Panc1 (cell line): ENCODE data around the gene UNKL. TPM values are rescaled to one million over a fixed set of nuclear protein-coding genes. Genes with fewer than 3 reads are reported as not detected.

Experiments used
- ATAC-seq: fragments of 200-7000 bp; cut with Tn5 transposase; 2 replicates; pipeline ENCODE4 v1.9.1; 2020; ENCODE audit warnings: mild to moderate bottlenecking, moderate library complexity
- BruUV-seq: library from RNA; stranded (reverse); fragments of 400-500 nt; replicated peaks from 2 replicates; lab custom pipeline; 2021; lab: Mats Ljungman, UMichigan
- CTCF ChIA-PET: fragments of 300-600 bp; sonication (Branson Sonifier 250); formaldehyde crosslinking; loops from one replicate; lab custom pipeline; 2022; ENCODE audit warnings: antibody characterized with exemption; lab: Charles Lee
- POLR2A ChIA-PET: fragments of 300-600 bp; sonication (Branson Sonifier 250); formaldehyde crosslinking; loops from one replicate; lab custom pipeline; 2022; ENCODE audit warnings: antibody characterized with exemption; lab: Charles Lee
- DNase-seq: peaks from one replicate; pipeline ENCODE4 v3.0.0-alpha.2; 2010; ENCODE audit warnings: low read depth, low spot score
- H3K27ac ChIP-seq: 2 replicates; pipeline ENCODE4 v1.5.1; 2011; ENCODE audit warnings: mild to moderate bottlenecking, low read length, inconsistent platforms
- H3K27me3 ChIP-seq: fragments of 200-500 bp; sonication (Bioruptor generic); 2 replicates; pipeline ENCODE4 v1.6.0; 2014; ENCODE audit warnings: low read length, inconsistent platforms; ENCODE audit not compliant: control insufficient read depth, insufficient read depth
- H3K36me3 ChIP-seq: fragments of 200-500 bp; sonication (Bioruptor generic); 2 replicates; pipeline ENCODE4 v1.5.1; 2014; ENCODE audit warnings: inconsistent platforms, mild to moderate bottlenecking, low read length, moderate library complexity; ENCODE audit not compliant: control insufficient read depth, insufficient read depth
- H3K4me1 ChIP-seq: 2 replicates; pipeline ENCODE4 v1.5.1; 2011; ENCODE audit warnings: inconsistent platforms, mild to moderate bottlenecking, low read length, moderate library complexity; ENCODE audit not compliant: control insufficient read depth, insufficient read depth
- H3K4me3 ChIP-seq, 2 experiments: 2 replicates each; pipeline ENCODE4 v1.5.1; 2011 to 2012; ENCODE audit warnings: low read depth in 2 of 2, low read length in 2 of 2, mild to moderate bottlenecking in 2 of 2, inconsistent platforms in 1 of 2, moderate library complexity in 1 of 2
- H3K9me3 ChIP-seq: fragments of 200-500 bp; sonication (Bioruptor generic); 2 replicates; pipeline ENCODE4 v1.5.1; 2014; ENCODE audit warnings: low read depth, mild to moderate bottlenecking, inconsistent platforms, low read length, moderate library complexity; ENCODE audit not compliant: control insufficient read depth, insufficient read depth
- CTCF ChIP-seq: fragments of 450-650 bp; IDR thresholded peaks from 2 replicates; pipeline ENCODE4 v1.5.1; 2017; ENCODE audit warnings: mild to moderate bottlenecking
- POLR2AphosphoS5 ChIP-seq: IDR thresholded peaks from 2 replicates; pipeline ENCODE4 v1.6.1; 2012; ENCODE audit warnings: mild to moderate bottlenecking, low read depth, low read length, moderate library complexity
- REST ChIP-seq, 2 experiments: IDR thresholded peaks; 2 replicates each; pipeline ENCODE4 v1.6.1; 2011 to 2012; ENCODE audit warnings: low read depth in 2 of 2, control low read depth in 1 of 2, low read length in 1 of 2, mild to moderate bottlenecking in 1 of 2, moderate library complexity in 1 of 2; ENCODE audit not compliant: insufficient read depth in 1 of 2
- SIN3A ChIP-seq: IDR thresholded peaks from 2 replicates; pipeline ENCODE4 v1.6.1; 2012; ENCODE audit warnings: low read depth, mild to moderate bottlenecking, low read length, moderate library complexity, borderline replicate concordance; ENCODE audit not compliant: insufficient read depth
- TCF7L2 ChIP-seq: IDR thresholded peaks from 2 replicates; pipeline ENCODE4 v1.6.1; 2011; ENCODE audit warnings: mild to moderate bottlenecking, low read depth, low read length, inconsistent platforms
- in situ Hi-C: cut with HindIII; loops from 2 replicates; pipeline ENCODE4 v1.10.0; 2016; ENCODE audit warnings: low sequenced_read_pairs, low pct_unique_long_range_greater_than_20kb
- intact Hi-C: fragments of 100-400 bp; cut with micrococcal nuclease; formaldehyde crosslinking; loops from one replicate; pipeline ENCODE4 v1.10.0; 2022; ENCODE audit not compliant: unreplicated experiment
- total RNA-seq: library from RNA; stranded (reverse); gene quantifications from one replicate; pipeline ENCODE4 v1.2.1, GENCODE V29; 2021; ENCODE audit not compliant: unreplicated experiment

The UNKL gene
- total RNA-seq, 1 experiment from 2014 or later, result 26.6 TPM

- no peaks in the 10 kb centered on the region for H3K9me3 ChIP-seq
- ChIA-PET POLR2A (no interaction called here), CTCF (no interaction called here)
- no peak overlapping the region for H3K4me3 ChIP-seq
- H3K36me3 ChIP-seq, result no peaks in the 10 kb centered on the region
- in situ Hi-C loops, result no loop called here
- no TSS peak for BruUV-seq
- H3K27me3 ChIP-seq, result no peaks in the 10 kb centered on the region
- no peak overlapping the region for H3K27ac ChIP-seq
- TF ChIP-seq REST (IDR thresholded peaks at IDR 0.05; ENCODE audit: insufficient read depth in 1 of 2, low read depth in 2 of 2, low read length in 1 of 2), result no peak
- TF ChIP-seq POLR2AphosphoS5, result no peak
- no peak for TF ChIP-seq TCF7L2
- no peak for TF ChIP-seq SIN3A
- TF ChIP-seq CTCF, result no peak
- intact Hi-C loops, result no loop called here
- ATAC-seq (no peak), DNase-seq (no peak)
- H3K4me1 ChIP-seq, result no peaks in the 10 kb centered on the region
These were observed 10.8 kb downstream of the UNKL start for GRCh38 chr16:1403733-1404132.

GRCh38 chr16:1403036-1403435 is 11.5 kb downstream of the UNKL start:
- CTCF ChIA-PET, result no interaction called here
- intact Hi-C loops, result no loop called here

More at GRCh38 chr16:1403036-1403435, 11.5 kb downstream of the UNKL start:
- in situ Hi-C loops, result no loop called here
- Histone ChIP-seq H3K4me3 (no peak overlapping the region), H3K27me3 (no peaks in the 10 kb centered on the region), H3K4me1 (no peaks in the 10 kb centered on the region), H3K27ac (no peak overlapping the region), H3K36me3 (no peaks in the 10 kb centered on the region), H3K9me3 (no peaks in the 10 kb centered on the region)
- POLR2A ChIA-PET, result no interaction called here
- TF ChIP-seq POLR2AphosphoS5 (no peak), TCF7L2 (no peak), REST (IDR thresholded peaks at IDR 0.05; ENCODE audit: insufficient read depth in 1 of 2, low read depth in 2 of 2, low read length in 1 of 2) (no peak), SIN3A (no peak), CTCF (no peak)
- ATAC-seq (no peak), DNase-seq (no peak)
- BruUV-seq, result no TSS peak
